HAP-1 (cell line): ENCODE results near the gene TCEAL5.
"Not testable (repeated sequence)": the region's sequence is repeated elsewhere in the genome, so short reads cannot be mapped to it uniquely, and the experiment has no call there.

ENCODE experiments used
- DNase-seq, 2 experiments: peaks; one replicate each; pipeline ENCODE4 v3.0.0-alpha.2; 2016 to 2020; ENCODE audit warnings: low spot score in 2 of 2
- H3K27me3 ChIP-seq: fragments of 250-450 bp; sonication (Bioruptor Pico); 2 replicates; pipeline ENCODE4 v1.5.1; 2020; ENCODE audit warnings: low read depth, mild to moderate bottlenecking, moderate library complexity
- H3K36me3 ChIP-seq: fragments of 250-450 bp; sonication (Bioruptor Pico); replicated peaks from 2 replicates; pipeline ENCODE4 v1.5.1; 2020; ENCODE audit warnings: mild to moderate bottlenecking
- H3K4me1 ChIP-seq: fragments of 250-450 bp; sonication (Bioruptor Pico); 2 replicates; pipeline ENCODE4 v1.5.1; 2020; ENCODE audit warnings: mild to moderate bottlenecking
- H3K4me3 ChIP-seq: fragments of 250-450 bp; sonication (Bioruptor Pico); 2 replicates; pipeline ENCODE4 v1.5.1; 2020; ENCODE audit warnings: mild to moderate bottlenecking, moderate library complexity
- H3K9me3 ChIP-seq: fragments of 250-450 bp; sonication (Bioruptor Pico); 2 replicates; pipeline ENCODE4 v1.5.1; 2020; ENCODE audit warnings: mild to moderate bottlenecking, moderate library complexity
- in situ Hi-C: fragments of 300-500 bp; cut with MboI; formaldehyde crosslinking; loops from 3 replicates; pipeline ENCODE4 v1.14.3; 2020; ENCODE audit warnings: low sequenced_read_pairs, inconsistent platforms, mixed read lengths

The TCEAL5 gene, protein sequence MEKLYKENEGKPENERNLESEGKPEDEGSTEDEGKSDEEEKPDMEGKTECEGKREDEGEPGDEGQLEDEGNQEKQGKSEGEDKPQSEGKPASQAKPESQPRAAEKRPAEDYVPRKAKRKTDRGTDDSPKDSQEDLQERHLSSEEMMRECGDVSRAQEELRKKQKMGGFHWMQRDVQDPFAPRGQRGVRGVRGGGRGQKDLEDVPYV

DNA sequence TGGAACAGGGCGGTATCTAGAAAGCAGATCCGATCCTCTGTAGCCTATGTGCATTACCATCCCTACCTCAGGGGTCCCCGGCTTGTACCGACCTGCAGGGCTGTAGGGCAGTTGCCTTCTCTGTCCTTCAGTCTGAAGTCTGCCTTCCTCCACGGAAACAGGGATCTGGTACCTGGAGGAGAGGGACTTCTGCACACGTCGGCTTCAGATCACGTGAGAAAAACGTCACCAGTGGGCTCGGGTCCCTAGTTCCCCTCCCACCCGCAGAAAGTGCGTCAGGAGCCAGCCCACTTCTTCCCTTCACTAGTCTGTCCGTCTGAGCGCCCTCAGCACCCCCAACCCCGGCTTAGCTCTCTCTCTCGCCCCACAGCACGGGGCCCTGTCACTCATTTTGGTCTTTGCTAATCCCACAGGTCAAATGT is at the start of gene TCEAL5:
Gene TCEAL5, minus strand, starts transcription at position 170 of the 422 bp plus-strand sequence. CDS start 2,187 bp downstream, outside the sequence.
- DNase-seq: no peak
- in situ Hi-C loops: no loop called here
- Histone ChIP-seq H3K4me3 (no peak within 1 kb of the TSS), H3K36me3 (no peaks in the 10 kb centered on the region), H3K27me3 (peaks cover 64% of the 10 kb centered on the region), H3K4me1 (no peaks in the 10 kb centered on the region), H3K9me3 (no peaks in the 10 kb centered on the region)

DNA sequence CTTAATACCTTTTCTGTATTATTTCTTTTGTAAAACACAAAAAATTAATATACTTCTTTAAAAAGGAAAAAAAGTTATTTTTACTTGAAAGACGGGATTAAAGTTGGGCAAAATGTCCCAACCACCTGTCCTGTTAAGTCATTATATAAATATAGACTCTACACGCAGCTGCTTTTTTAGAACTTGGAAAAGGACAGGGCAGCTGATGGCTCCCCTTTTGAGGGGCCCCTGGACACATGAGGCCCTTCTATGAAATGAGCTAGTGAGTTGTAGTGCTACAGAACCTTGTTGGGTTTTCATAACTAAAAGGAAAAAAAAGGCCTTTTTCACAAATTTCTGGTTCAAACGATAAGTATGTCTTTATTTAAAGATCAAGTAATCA is 34.8 kb upstream of the TCEAL5 start:
- Histone ChIP-seq H3K9me3 (no peaks in the 10 kb centered on the region), H3K36me3 (no peaks in the 10 kb centered on the region), H3K4me1 (no peaks in the 10 kb centered on the region), H3K4me3 (no peak overlapping the region), H3K27me3 (no peaks in the 10 kb centered on the region)
- in situ Hi-C loops: no loop called here
- no peak for DNase-seq

DNA sequence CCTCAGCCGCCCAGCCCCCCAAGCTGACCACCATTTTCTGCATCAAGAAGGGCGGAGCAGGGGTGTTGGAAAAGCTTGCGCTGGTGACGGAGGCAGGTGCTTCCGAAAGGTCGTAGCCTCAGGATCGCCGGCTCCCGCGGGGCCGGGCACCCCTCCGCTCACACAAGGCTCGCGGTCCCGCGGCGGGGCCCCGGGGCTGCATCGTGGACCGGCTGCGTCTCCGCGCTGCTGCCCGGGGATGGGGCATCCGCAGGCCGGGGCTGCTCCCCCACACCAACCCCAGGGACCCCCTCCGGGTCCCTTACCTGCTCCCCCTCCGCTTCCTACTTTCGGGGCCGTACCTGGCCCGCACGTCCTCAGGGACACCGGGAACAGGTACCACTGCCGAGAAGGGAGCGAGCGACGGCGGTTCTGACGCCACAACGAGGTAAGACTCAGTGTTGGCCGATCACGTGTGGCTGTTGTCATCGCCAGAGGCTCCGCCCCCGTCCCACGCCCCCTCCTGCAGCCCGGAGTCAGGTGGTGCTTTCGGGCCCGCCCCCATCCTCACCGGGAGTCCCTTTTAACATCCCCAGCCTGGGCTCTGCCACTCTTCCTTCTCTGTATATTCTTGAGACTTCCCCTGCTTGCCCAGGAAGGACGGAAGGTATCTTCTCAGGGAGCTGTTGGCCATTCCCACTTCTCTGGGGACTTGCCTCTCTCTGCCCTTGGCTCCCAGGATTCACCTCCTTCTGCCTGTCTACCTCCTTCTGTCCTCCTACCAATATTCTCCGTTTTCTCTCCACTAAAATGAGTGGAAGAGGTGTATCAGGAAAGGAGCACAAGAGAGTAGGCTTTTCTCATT is 34.2 kb upstream of the TCEAL5 start, which contains the start of gene BEX2:
Gene BEX2, minus strand, starts transcription at position 436 of the 844 bp plus-strand sequence. CDS start 1,014 bp downstream, outside the sequence.
- Histone ChIP-seq H3K4me3 (no peak within 1 kb of the TSS), H3K27me3 (no peaks in the 10 kb centered on the region), H3K36me3 (no peaks in the 10 kb centered on the region), H3K4me1 (no peaks in the 10 kb centered on the region), H3K9me3 (no peaks in the 10 kb centered on the region)
- DNase-seq: peak; percentile 3 to 66
- in situ Hi-C loops: no loop called here

DNA sequence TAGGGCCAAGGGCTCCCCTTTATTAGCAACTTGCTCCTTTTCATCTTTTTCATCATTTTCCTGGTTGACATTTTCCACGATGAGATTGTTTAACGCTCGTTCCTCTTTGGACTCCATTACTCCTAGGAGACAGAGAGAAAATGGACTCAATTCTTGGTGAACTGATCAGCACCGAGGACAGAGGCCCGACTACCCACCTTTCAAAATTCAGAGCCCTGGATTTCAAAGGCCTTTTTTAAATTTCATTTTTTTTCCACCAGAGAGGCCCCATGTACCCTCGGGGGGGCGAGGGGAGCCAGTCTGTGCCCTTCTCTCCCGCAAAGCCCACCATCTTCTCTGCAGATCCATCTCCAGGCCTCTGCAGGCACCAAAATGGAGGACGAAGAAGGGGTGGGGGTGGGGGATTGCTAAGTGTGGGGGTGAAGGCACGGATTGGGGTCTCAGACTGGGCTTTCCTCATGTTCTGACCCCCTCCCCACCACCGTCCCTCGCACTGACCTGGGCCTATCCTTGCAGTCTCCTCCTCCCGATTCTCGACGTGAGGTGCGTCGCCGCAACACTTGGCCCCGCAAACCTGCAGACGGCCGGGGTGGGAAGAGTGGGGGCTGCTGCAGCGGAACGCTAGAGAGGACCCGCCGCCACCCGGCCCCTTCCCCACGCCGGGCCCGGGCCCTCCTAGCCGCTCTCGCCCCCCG is 33.5 kb upstream of the TCEAL5 start:
- no peaks in the 10 kb centered on the region for H3K4me1 ChIP-seq
- H3K4me3 ChIP-seq: no peak overlapping the region
- H3K36me3 ChIP-seq: no peaks in the 10 kb centered on the region
- DNase-seq: no peak
- H3K27me3 ChIP-seq: no peaks in the 10 kb centered on the region
- in situ Hi-C loops: no loop called here
- H3K9me3 ChIP-seq: no peaks in the 10 kb centered on the region

DNA sequence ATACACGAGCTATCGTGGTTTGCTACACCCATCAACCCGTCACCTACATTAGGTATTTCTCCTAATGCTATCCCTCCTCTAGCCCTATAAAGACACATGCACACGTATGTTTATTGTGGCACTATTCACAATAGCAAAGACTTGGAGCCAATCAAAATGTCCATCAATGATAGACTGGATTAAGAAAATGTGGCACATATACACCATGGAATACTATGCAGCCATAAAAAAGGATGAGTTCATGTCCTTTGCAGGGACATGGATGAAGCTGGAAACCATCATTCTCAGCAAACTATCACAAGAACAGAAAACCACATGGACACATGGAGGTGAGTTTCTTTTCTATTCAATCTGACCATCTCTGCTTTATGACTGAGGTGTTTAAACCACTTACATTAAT is 29.1 kb upstream of the TCEAL5 start:
- H3K36me3 ChIP-seq, H3K4me1 ChIP-seq, H3K4me3 ChIP-seq, DNase-seq, in situ Hi-C loops, H3K27me3 ChIP-seq, H3K9me3 ChIP-seq: not testable (repeated sequence)

DNA sequence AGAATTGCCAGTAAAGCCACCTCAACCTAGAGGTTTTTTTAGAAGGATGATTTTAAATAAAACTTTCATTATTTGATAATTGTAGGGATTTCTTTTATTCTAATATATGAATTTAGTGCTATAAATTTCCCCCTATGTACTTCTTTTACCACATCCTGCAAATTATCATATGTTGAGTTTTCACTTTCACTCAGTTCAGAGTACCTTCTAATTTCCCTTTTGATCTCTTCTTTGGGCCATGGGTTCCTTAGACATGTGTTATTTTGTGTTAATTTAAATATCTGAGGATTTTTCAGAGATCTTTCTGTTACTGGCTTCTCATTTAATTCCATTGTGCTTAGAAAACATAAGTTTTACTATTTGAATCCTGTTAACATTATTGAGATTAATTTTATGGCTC is 28.2 kb upstream of the TCEAL5 start:
- Histone ChIP-seq H3K4me1 (no peaks in the 10 kb centered on the region), H3K36me3 (no peaks in the 10 kb centered on the region), H3K27me3 (no peaks in the 10 kb centered on the region), H3K9me3 (no peaks in the 10 kb centered on the region), H3K4me3 (no peak overlapping the region)
- DNase-seq: no peak
- in situ Hi-C loops: no loop called here

DNA sequence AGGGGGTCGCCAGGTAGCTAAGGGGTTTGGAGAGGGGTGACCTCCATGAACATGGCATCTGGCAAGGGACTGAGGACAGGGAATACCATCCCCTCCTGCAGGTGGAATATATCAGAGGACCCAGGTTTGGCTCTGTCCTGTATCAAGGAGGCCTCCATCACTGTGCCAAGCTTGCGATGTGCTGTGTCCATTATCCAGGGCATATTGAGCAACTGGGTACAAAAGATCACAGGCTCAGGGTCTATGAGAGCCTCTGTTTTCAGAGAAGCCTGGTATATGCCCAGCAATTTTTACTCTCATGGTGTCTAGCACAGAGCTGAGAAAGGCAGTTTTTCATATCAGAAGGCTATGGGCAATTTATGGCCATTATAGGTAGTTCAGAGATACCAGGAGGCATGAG is 16.6 kb upstream of the TCEAL5 start:
- in situ Hi-C loops: no loop called here
- H3K36me3 ChIP-seq: no peaks in the 10 kb centered on the region
- no peaks in the 10 kb centered on the region for H3K4me1 ChIP-seq
- H3K4me3 ChIP-seq: no peak overlapping the region
- H3K9me3 ChIP-seq: no peaks in the 10 kb centered on the region
- no peak for DNase-seq
- no peaks in the 10 kb centered on the region; the same call in 1 of the 2 replicates for H3K27me3 ChIP-seq

DNA sequence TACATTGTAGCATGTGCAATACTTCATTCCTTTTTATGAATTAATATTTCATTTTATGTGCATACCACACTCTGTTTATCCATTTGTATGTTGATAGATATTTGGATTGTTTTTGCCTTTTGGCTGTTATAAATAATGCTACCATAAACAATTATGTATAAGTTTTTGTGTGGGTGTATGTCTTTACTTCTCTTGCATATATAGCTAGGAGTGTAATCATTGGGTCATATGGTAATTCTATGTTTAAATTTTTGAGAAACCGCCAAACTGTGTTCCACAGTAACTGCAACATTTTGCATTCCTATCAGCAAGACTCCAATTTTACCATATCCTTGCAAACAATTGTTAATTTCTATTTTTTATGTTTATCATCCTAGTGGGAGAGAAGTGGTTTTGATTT is 3.1 kb upstream of the TCEAL5 start:
- in situ Hi-C loops: no loop called here
- H3K27me3 ChIP-seq: peaks cover 41% of the 10 kb centered on the region
- DNase-seq: no peak
- no peaks in the 10 kb centered on the region for H3K4me1 ChIP-seq
- H3K36me3 ChIP-seq: no peaks in the 10 kb centered on the region
- no peaks in the 10 kb centered on the region for H3K9me3 ChIP-seq
- no peak overlapping the region for H3K4me3 ChIP-seq

DNA sequence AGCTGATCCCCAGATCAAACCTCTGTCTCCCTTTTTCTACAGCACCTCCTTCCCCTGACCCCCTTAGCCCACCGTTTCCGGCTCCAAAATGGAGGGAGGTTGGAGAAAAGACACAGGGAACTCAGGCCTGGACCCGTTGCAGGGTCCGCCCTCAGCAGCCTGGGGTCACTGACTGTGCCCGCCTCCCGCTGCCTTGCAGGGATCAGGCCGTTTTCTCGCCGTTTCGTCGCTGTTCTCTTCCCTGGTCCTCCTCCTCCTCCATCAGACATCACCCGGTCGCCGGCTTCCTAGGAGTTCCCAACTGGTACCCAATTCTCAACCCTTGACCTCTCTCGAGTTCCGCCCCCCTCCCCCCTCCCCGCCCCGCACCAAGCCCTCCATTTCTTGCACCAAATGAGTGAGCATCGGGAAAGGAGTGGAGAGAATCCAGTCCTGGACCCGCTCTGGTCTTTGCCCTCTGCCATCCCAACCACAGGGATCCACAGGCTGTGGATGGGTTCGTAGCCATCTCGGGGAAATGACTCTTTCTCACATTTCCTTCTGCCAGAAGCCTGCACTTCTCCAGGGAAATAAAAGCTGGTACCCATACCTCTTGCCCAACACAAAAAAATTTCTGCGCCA is 493 bp downstream of the TCEAL5 start:
- no peaks in the 10 kb centered on the region for H3K36me3 ChIP-seq
- peaks cover 68% of the 10 kb centered on the region for H3K27me3 ChIP-seq
- in situ Hi-C loops: no loop called here
- H3K4me3 ChIP-seq: no peak overlapping the region
- no peaks in the 10 kb centered on the region for H3K4me1 ChIP-seq
- no peaks in the 10 kb centered on the region for H3K9me3 ChIP-seq
- DNase-seq: no peak

DNA sequence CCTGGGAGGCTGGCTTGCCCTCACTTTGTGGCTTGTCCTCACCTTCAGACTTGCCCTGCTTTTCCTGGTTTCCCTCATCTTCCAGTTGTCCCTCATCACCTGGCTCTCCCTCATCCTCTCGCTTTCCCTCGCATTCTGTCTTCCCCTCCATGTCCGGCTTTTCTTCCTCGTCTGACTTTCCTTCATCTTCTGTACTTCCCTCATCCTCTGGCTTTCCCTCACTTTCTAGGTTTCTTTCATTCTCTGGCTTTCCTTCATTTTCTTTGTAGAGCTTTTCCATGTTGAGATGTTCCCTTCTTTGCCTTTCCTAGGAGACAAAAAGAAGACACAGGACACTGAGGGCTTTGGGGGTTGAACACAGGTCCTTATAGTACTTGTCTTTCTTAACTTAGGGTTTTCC is 2.3 kb downstream of the TCEAL5 start:
- no peaks in the 10 kb centered on the region for H3K4me1 ChIP-seq
- no peak overlapping the region for H3K4me3 ChIP-seq
- H3K27me3 ChIP-seq: peaks cover 65% of the 10 kb centered on the region
- no peak for DNase-seq
- H3K9me3 ChIP-seq: no peaks in the 10 kb centered on the region
- in situ Hi-C loops: no loop called here
- H3K36me3 ChIP-seq: no peaks in the 10 kb centered on the region

DNA sequence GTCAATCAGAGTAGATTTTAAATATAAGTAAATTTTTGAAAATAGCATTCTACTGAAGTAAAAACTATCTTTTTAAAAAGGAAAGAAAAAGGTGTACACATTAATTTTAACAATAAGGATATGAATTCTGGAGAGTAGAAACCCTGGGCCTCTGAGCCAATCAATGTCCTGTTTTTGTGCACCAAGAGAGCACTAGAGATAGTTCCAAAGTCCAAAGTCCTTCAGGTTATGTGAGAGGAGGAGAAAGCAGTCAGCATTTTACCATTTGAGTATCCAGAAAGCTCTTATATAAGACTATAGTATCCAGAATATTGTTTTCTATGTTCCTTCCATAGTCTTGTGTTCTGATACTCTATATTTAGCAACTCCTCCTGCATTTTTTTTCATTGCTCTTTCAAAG is 18.3 kb downstream of the TCEAL5 start:
- Histone ChIP-seq H3K4me1 (no peaks in the 10 kb centered on the region), H3K27me3 (peaks cover 2% of the 10 kb centered on the region), H3K9me3 (no peaks in the 10 kb centered on the region), H3K4me3 (no peak overlapping the region), H3K36me3 (no peaks in the 10 kb centered on the region)
- DNase-seq: no peak
- in situ Hi-C loops: no loop called here

DNA sequence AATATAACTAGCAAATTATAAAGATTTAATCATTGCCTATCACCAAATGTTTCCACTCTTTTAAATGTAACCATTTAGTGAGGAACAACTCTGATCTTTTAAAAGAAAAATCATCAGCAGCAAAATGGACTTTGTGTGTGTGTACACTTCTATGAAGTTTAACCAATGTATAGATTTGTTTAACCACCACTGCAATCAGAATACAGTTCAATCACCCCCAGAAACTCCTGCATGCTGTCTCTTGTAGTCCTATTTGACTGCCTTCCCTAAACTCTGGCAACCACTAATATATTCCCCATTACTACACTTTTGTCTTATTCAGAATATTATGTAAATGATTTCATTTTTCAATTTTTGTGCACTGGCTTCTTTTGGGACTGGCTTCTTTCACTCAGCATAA is 19.9 kb downstream of the TCEAL5 start:
- Histone ChIP-seq H3K27me3 (peaks cover 2% of the 10 kb centered on the region), H3K4me3 (no peak overlapping the region), H3K9me3 (no peaks in the 10 kb centered on the region), H3K4me1 (no peaks in the 10 kb centered on the region), H3K36me3 (no peaks in the 10 kb centered on the region)
- no peak for DNase-seq
- in situ Hi-C loops: no loop called here

DNA sequence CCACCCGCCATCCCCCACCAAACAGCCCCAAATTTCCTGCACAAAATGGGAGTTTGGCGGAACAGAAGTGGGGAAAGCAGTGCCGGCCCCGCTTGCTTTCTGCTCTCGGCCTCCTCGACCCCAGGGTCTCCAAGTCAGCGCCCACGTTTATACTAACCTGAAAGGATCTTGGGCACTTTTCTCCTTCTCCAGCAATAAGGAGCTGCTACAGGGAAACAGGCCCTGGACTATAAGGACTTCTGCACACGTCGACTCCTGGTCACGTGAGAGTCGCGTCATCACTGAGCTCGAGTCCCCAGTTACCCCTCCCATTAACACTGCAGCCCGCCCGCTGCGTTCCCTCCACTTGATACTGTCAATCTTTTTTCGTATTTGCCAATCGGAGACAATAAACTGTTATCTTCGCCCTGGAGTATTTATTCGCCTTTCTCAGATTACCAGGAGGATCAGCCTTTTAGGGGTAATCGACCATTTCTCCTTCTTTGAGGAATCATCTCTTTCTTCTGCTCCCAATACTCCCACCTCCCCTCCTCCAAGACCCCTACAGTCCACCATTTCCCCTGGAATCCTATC is 21.5 kb downstream of the TCEAL5 start, which contains the start of gene TCEAL8:
Gene TCEAL8, minus strand, starts transcription at position 235 of the 573 bp plus-strand sequence. CDS start 1,176 bp downstream, outside the sequence.
- H3K4me3 ChIP-seq: no peak within 1 kb of the TSS
- H3K9me3 ChIP-seq: no peaks in the 10 kb centered on the region
- no peak for DNase-seq
- H3K27me3 ChIP-seq: no peaks in the 10 kb centered on the region; the same call in 1 of the 2 replicates
- in situ Hi-C loops: no loop called here
- no peaks in the 10 kb centered on the region for H3K36me3 ChIP-seq
- no peaks in the 10 kb centered on the region for H3K4me1 ChIP-seq
